CD4-positive, alpha-beta T cell treated with Interleukin-2 at 100 ng/mL for 4 hours (primary cell): ENCODE results near the gene ARHGAP32.
"Not testable (repeated sequence)": the region's sequence is repeated elsewhere in the genome, so short reads cannot be mapped to it uniquely, and the experiment has no call there.

Experiments
- DNase-seq: peaks from one replicate; pipeline ENCODE4 v3.0.0-alpha.2; 2020; ENCODE audit warnings: low spot score

The ARHGAP32 gene

GRCh38 chr11:129021295-129021694 is 170.8 kb downstream of the ARHGAP32 start:
- DNase-seq: no peak

DNA sequence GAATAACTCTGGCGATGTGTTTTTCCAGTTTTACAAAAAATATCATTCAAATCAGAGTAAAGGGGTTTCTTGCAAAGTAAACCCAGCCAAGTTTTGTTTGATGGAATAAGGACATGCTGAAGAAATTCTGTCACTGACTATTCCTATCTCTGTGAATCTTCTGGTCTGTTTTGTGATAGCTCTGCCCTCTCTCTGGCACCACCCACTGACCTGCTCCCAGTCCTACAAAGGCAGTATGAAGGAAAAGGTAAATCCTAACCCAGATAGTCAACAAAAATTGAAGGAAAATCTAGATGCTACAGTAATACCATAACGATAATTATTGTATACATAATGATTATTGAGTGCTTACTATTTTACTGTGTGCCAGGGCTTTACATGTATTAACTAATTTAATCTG is 173.1 kb downstream of the ARHGAP32 start:
- DNase-seq: no peak

DNA sequence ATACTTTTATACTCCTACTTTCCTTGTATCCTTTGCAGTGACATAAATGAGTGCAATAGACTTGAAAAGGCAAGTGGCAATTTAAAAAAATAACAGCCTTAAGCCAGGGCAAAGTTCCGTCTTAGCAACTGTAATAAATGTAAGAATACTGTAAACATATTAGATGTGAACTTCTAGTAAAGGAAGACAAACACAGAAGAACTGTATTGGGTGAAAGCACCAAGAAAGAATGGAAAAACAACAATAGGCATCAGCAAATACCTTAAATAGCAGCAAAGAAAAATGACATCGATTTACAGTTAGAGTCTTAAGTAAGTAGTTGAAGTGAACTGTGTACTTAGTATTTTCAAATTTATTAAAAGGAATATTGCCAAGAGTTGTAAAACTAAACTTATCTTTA is 174.0 kb downstream of the ARHGAP32 start:
- DNase-seq: no peak

GRCh38 chr11:129013737-129014475 is 178.2 kb downstream of the ARHGAP32 start:
- DNase-seq: no peak

DNA sequence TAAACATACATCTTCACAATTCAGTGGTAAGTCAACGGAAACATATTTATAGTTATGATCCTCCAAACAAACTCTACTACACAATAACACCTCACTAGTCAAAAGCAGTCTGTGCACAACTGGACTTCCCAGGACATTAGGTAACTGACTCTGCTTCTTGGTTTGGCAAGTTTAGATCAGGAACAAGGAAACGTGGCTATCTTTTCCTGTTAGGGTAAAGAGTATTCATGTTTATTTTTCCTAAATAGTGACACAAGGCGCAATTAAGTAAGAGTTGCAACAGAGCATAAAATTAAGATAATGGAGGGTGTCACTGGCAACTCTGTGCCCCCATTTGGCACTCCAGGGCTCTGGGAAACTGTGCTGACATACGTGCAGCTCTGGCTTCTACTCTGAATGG is 179.2 kb downstream of the ARHGAP32 start:
- no peak for DNase-seq

- DNase-seq: no peak
Measured at GRCh38 chr11:129006161-129006560, 186.0 kb downstream of the ARHGAP32 start.

DNA sequence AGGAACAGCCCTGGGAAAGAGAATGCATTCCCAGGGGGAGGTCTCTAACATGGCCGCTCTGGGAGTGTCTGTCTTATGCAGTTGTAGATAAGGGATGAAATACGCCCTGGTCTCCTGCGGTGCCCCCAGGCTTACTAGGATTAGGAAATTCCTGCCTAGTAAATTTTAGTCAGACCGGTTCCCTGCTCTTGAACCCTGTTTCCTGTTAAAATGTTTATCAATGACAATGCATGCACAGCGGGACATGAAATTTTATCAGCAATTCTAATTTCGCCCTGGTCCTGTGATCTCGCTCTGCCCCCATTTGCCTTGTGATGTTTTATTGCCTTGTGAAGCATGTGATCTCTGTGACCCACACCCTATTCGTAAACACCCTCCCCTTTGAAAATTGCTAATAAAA is 193.0 kb downstream of the ARHGAP32 start:
- not testable (repeated sequence) for DNase-seq

GRCh38 chr11:128988242-128988970 is 203.7 kb downstream of the ARHGAP32 start:
- no peak for DNase-seq

- no peak for DNase-seq
Measured at GRCh38 chr11:128985880-128986279, 206.2 kb downstream of the ARHGAP32 start.

- DNase-seq: no peak
Measured at GRCh38 chr11:128983023-128983422, 209.1 kb downstream of the ARHGAP32 start.

GRCh38 chr11:128981254-128981653 is 210.9 kb downstream of the ARHGAP32 start:
- no peak for DNase-seq

DNA sequence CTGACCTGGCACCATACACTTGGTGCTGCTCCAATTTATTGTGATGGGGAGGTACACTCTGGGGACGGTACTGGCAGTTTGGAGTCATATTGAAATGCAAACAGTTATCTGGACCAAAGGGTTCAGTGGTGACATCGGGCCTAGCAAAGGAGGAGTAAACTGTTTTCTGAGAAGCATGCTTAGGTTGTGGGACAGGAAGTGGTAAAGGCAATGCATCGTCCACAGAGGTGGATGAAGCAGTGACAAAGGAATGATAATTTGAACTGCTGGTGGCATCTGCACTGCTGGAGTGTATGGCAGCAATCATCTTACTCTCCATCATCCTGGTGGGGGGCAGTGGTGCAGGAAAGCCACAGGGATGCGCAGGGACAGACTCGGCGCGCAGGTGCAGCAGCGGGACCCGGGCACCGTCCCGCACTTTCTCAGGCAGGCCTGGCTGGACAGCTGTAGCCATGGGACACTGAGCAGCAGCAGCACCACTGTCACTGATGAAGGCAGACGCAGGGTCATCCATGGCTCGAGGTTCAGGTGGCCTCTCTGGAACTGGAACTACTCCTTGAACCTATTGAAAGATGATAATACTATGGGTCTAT is 221.4 kb downstream of the ARHGAP32 start:
- DNase-seq: no peak

GRCh38 chr11:128968916-128969315 is 223.2 kb downstream of the ARHGAP32 start:
- DNase-seq: no peak

GRCh38 chr11:128967578-128967977 is 224.5 kb downstream of the ARHGAP32 start:
- no peak for DNase-seq

DNA sequence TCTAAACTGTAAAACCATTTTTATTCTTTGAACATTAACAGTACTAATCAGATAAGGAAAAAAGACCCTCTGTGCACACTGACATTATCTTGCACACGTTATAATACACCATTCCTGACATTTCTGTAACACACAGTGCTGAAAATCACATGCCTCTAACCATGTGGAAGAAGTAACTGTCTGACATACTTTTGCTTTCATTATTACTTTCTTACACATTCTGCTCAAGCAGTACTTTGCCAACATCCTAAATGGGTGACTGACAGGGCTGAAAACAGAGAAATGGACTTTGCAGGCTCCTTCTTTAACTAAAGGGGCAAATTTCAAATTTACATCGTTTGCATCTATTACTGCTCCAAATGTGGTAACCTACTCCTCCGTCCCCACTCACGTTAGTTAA is 226.6 kb downstream of the ARHGAP32 start:
- no peak for DNase-seq

- DNase-seq: no peak
Measured at GRCh38 chr11:128964463-128964930, 227.6 kb downstream of the ARHGAP32 start.

DNA sequence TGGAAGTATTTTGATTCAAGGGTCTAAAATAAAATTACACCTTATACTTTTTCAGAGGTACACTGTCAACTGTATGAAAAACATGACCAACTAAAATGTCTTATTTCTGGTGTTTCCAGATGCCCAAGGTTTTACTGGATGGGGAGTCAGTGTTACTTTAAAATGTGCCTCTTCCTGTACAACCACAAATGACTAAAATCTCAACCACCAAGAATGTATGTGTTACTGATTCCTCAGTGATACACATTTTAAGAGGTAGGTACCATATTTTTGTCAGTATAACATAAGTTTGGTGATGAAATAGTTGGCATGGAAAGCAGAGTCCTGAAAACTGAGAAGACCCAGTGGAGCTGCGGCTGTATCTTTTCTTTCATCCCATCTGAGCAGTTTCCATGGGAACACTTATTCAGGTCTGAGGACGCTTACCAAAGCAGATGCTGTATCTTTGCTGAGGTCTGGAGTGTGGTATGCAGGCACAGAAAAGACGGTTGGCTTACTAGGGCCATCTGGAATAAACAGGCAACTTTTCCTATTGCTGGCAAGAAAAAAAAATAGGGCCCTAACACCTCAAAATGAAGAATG is 228.3 kb downstream of the ARHGAP32 start:
- DNase-seq: no peak

DNA sequence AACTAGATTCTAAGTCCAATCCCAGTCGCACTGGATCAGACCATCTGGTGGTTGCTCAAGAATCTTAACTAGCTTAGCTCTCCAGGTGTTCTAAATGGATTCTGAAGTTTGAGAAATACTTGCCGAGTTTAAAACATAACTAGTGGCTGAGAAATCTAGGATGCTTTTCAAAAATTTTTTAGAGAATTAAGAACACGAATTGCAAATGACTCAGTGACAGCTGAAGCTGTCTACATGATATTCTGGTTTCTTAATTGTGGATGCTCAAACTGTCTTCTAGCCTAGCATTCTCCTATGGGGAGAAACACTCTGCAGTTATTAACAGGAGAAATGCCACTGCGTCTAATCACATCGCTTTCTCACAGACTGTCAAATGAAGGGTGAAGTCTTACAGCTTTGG is 229.2 kb downstream of the ARHGAP32 start:
- no peak for DNase-seq

DNA sequence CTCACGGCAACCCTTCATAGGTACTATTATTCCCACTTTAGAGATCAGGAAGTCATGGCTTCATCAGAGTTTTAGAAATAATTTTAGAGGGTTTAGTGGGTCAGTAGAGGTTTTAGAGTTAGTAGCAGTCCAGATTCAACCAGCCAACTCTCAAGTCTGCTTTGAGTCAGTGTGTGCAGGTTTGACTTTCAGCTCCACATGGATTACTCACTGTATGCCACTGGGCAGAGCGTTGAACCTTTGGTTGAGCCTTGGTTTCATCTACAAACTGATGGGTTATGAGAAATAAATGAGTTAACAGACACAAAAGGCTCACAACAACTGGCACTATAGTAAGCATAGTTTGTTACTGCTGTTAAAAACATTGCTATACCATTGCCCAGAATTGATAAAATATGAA is 230.5 kb downstream of the ARHGAP32 start:
- DNase-seq: no peak

GRCh38 chr11:128957202-128957482 is 235.0 kb downstream of the ARHGAP32 start:
- DNase-seq: no peak

DNA sequence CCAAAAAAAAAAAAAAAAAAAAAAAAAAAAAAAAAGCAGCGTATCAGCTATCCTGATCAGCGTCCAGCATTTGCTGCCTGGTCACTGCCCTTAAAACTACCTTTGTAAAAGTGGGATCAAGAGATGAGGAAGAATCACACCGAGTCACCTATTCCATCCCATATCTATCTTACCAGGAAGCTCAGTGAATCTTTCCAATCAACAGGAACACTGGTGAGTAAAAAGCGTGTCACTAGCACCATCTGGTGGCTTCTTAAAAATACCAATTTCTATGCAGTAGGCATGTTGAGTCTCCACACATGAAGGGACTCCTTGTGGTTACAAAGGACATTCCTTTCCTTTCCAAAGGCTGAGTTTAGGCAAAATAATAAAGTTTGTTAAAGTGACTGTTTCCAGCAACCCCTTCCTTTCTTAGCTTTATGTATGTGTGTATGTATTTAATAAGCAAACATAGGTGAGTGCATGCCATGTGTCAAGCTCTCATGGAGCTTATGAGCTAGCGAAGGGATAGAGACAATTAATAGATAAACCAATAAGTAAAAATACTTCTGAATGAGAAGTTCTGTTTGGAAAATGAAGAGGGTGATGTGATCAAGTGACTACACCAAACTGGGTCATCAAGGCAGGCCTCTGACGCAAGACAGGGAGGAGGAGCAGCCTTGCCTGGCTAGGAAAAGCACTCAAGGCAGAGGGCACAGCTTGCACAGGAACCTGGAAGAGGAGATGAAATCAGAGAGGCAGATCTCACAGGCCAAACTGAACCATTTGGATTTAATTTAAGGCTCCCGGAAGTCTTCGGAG is 235.5 kb downstream of the ARHGAP32 start:
- DNase-seq: peak; percentile 49

- DNase-seq: no peak
Measured at GRCh38 chr11:128955636-128956035, 236.5 kb downstream of the ARHGAP32 start.
